ENCODE data around the gene NRDC.
"Not testable (repeated sequence)": the region's sequence is repeated elsewhere in the genome, so short reads cannot be mapped to it uniquely, and the experiment has no call there.

Gene NRDC

GRCh38 chr1:51877434-51878307 lies 856 bp downstream of the NRDC start:
- peak; percentile 20 for DNase-seq

- DNase-seq, result no peak
Observed at GRCh38 chr1:51875836-51876235, 2.7 kb downstream of the NRDC start.

- no peak for DNase-seq
Observed at GRCh38 chr1:51875291-51875772, 3.2 kb downstream of the NRDC start.

GRCh38 chr1:51873270-51873669 lies 5.3 kb downstream of the NRDC start:
- DNase-seq, result not testable (repeated sequence)

GRCh38 chr1:51871351-51871975 lies 7.1 kb downstream of the NRDC start:
- DNase-seq, result no peak

- no peak for DNase-seq
Observed at GRCh38 chr1:51870603-51871350, 7.8 kb downstream of the NRDC start.

- no peak for DNase-seq
Observed at GRCh38 chr1:51867479-51868232, 10.9 kb downstream of the NRDC start.

GRCh38 chr1:51863384-51863783 lies 15.1 kb downstream of the NRDC start:
- DNase-seq, result no peak

- peak; percentile 12 for DNase-seq
Observed at GRCh38 chr1:51861669-51862068, 16.9 kb downstream of the NRDC start.

- no peak for DNase-seq
Observed at GRCh38 chr1:51859735-51860134, 18.8 kb downstream of the NRDC start.

GRCh38 chr1:51859333-51859732 lies 19.2 kb downstream of the NRDC start:
- DNase-seq, result no peak

GRCh38 chr1:51858892-51859291 lies 19.6 kb downstream of the NRDC start:
- DNase-seq, result no peak

- no peak for DNase-seq
Observed at GRCh38 chr1:51856745-51857144, 21.8 kb downstream of the NRDC start.

GRCh38 chr1:51855624-51856023 lies 22.9 kb downstream of the NRDC start:
- DNase-seq, result no peak

- DNase-seq, result no peak
Observed at GRCh38 chr1:51853360-51853759, 25.2 kb downstream of the NRDC start.

- DNase-seq, result no peak
Observed at GRCh38 chr1:51851882-51852396, 26.6 kb downstream of the NRDC start.

- DNase-seq, result no peak
Observed at GRCh38 chr1:51850420-51851223, 27.9 kb downstream of the NRDC start.

- DNase-seq, result no peak
Observed at GRCh38 chr1:51847294-51847920, 31.1 kb downstream of the NRDC start.

GRCh38 chr1:51843948-51844347 lies 34.6 kb downstream of the NRDC start:
- no peak for DNase-seq

- DNase-seq, result no peak
Observed at GRCh38 chr1:51842261-51842660, 36.3 kb downstream of the NRDC start.

Data from fibroblast of skin of right quadriceps (primary cell).